ENCODE measurements around the gene MYPOP.

GRCh38 chr19:45876161-45876410, 26.3 kb downstream of the MYPOP start:
- TF ChIP-seq CTCF (IDR thresholded peaks at IDR 0.05) (no peak), POLR2AphosphoS5 (IDR thresholded peaks at IDR 0.05; ENCODE audit: low read depth, low read length) (no peak), SIN3A (IDR thresholded peaks at IDR 0.05; ENCODE audit: borderline replicate concordance, insufficient read depth, low read depth, low read length) (no peak), REST (IDR thresholded peaks at IDR 0.05; ENCODE audit: insufficient read depth in 1 of 2, low read depth in 2 of 2, low read length in 1 of 2) (no peak)

Data from Panc1 (cell line).